ENCODE results near the gene EGFL7.

Gene EGFL7

DNA sequence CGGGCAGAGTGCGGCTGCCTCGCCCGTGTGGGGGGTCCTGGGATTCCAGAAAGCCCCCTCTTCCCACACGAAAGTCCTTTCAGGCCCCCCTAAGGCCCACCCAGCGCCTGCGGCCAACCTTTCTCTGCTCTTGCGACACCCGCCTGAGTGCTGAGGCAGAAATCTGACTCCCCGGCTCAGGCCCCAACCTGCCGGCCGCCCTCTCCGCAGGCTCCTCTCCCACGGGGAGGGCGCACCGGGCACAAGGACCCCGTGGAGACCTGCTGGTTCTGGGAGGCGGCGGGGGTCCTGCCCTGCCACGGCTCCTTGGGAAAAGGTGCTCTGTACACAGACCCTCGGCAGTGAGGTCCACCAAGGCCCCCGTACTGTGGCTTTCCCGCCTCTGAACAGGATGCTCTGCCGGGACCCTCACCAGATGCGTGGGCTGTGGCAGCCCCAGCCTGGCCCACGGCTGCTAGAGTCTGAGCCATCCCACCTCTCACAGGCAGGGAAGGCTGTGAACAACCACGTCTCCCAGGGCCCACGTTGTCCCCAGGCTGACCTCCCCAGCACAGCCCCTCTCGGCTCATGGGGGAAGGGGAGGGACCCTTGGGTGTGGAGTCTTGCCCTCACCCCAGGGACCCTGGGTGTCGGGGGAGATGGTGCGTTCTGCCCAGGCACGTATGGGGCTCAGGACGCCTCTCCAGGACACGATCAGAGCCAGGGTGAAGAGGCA lies 41.5 kb upstream of the EGFL7 start:
- Mint-ChIP-seq H3K9me3 (ENCODE audit: low read depth) (no peaks in the 10 kb centered on the region), H3K4me3 (no peak overlapping the region), H3K27ac (no peak overlapping the region), H3K36me3 (no peaks in the 10 kb centered on the region), H3K4me1 (ENCODE audit: low read depth) (no peaks in the 10 kb centered on the region), H3K27me3 (no peaks in the 10 kb centered on the region)

GRCh38 chr9:136621734-136622093 lies 41.0 kb upstream of the EGFL7 start:
- H3K4me1 Mint-ChIP-seq (ENCODE audit: low read depth): no peaks in the 10 kb centered on the region
- no peaks in the 10 kb centered on the region for H3K27me3 Mint-ChIP-seq
- H3K36me3 Mint-ChIP-seq: no peaks in the 10 kb centered on the region
- no peak overlapping the region for H3K27ac Mint-ChIP-seq
- no peak overlapping the region for H3K4me3 Mint-ChIP-seq
- no peaks in the 10 kb centered on the region for H3K9me3 Mint-ChIP-seq (ENCODE audit: low read depth)

DNA sequence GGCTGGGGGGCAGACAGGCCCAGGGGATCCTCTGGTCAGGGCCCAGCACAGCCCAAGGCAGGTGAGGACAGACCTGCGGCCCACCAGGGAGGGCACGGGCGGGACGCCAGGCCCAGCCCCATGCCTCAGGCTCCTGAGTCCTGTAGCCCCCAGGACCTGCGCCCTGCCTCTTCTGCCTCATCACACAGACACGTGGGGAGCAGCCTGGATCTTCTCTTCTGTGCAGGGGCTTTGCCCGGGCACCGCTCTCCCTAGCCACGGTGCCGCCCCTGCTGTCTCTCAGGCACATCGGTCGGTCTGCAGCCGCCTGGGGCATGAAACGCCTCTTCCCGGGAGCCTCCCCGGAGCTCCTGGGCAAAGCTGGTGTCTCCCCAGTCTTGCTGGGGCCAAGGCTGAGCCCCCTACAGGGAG lies 40.2 kb upstream of the EGFL7 start:
- Mint-ChIP-seq H3K4me3 (no peak overlapping the region), H3K4me1 (ENCODE audit: low read depth) (no peaks in the 10 kb centered on the region), H3K27me3 (no peaks in the 10 kb centered on the region), H3K27ac (no peak overlapping the region), H3K36me3 (no peaks in the 10 kb centered on the region), H3K9me3 (ENCODE audit: low read depth) (no peaks in the 10 kb centered on the region)

DNA sequence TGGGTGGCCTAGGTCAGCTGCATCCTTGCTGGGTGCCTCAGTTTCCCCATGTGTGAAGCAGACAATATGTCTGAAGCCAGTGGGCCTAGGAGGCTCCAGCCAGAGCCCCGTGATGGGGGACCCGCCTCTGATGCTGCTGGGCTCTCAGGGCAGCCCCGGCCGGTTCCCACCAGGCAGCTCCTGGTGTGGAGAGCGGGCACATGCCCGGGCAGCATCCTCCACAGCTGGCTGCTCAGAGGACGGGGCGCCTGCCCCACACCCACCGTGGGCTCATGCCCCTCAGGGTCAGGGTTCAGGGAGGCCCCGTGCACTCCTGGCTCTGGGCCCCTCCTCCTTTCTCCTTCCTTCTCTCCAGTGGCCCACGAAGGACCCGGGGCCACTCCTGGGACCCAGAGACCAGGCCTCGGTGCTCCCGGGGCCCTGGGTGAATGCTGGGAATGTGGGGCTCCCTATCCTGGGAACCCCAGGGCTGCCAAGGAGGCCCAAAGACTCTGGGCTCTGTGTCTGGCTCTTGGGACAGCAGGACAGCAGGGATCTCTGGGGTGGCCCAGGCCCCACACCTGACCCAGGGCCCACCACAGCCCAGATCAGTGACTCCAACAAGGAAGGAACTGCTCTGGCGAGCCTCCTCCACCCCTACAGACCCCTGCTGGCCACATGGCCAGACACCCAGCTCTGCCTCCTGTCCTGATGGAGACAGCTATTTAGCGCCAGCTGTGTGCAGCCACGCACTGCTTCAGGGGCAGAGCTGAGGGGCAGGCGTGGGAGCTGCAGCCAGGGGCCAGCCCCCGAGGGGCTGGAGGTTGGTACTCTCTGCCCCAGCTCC lies 39.5 kb upstream of the EGFL7 start:
- Mint-ChIP-seq H3K4me3 (no peak overlapping the region), H3K36me3 (no peaks in the 10 kb centered on the region), H3K27ac (no peak overlapping the region), H3K4me1 (ENCODE audit: low read depth) (no peaks in the 10 kb centered on the region), H3K27me3 (no peaks in the 10 kb centered on the region), H3K9me3 (ENCODE audit: low read depth) (no peaks in the 10 kb centered on the region)

GRCh38 chr9:136623842-136624183 lies 38.9 kb upstream of the EGFL7 start:
- no peaks in the 10 kb centered on the region for H3K36me3 Mint-ChIP-seq
- no peaks in the 10 kb centered on the region for H3K4me1 Mint-ChIP-seq (ENCODE audit: low read depth)
- H3K9me3 Mint-ChIP-seq (ENCODE audit: low read depth): no peaks in the 10 kb centered on the region
- H3K27ac Mint-ChIP-seq: no peak overlapping the region
- H3K4me3 Mint-ChIP-seq: no peak overlapping the region
- no peaks in the 10 kb centered on the region for H3K27me3 Mint-ChIP-seq

DNA sequence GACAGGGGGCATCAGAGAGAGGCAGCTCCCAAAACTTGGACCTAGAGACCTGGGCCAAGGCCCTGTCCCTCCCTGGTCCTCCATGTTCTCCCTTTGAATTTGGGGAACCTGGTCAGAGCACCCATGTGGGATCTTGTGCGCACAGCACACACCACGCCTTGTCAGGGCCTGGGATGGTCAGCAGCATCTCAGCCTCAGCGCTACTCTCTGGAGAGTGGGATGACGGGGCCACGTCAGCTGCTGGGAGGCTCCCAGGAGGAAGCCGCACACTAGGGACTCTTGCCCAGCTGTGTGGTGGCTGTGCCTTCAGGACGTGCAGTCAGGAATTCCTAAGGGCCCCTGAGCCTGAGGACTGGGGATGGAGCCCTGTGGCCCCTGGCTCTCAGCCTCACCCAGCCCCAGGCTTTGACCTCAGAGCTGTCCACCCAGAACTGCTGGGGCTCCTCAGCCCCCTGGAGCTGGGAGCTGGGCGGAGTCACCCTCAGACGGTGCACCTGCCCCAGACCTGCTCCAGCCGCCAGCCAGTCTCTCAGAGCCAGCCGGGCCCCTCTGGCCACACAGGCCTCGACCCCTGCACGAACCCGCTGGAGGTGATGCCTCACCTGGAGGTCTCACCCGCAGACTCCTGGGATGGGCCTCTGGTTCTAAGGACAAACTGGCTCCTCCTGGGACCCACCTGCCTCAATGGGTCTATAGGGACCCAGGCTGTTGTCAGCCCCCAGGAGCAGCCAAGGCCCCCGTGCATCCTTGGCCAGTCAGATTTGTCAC lies 38.3 kb upstream of the EGFL7 start:
- Mint-ChIP-seq H3K9me3 (ENCODE audit: low read depth) (no peaks in the 10 kb centered on the region), H3K36me3 (no peaks in the 10 kb centered on the region), H3K4me3 (no peak overlapping the region), H3K27ac (no peak overlapping the region), H3K27me3 (no peaks in the 10 kb centered on the region), H3K4me1 (ENCODE audit: low read depth) (no peaks in the 10 kb centered on the region)

DNA sequence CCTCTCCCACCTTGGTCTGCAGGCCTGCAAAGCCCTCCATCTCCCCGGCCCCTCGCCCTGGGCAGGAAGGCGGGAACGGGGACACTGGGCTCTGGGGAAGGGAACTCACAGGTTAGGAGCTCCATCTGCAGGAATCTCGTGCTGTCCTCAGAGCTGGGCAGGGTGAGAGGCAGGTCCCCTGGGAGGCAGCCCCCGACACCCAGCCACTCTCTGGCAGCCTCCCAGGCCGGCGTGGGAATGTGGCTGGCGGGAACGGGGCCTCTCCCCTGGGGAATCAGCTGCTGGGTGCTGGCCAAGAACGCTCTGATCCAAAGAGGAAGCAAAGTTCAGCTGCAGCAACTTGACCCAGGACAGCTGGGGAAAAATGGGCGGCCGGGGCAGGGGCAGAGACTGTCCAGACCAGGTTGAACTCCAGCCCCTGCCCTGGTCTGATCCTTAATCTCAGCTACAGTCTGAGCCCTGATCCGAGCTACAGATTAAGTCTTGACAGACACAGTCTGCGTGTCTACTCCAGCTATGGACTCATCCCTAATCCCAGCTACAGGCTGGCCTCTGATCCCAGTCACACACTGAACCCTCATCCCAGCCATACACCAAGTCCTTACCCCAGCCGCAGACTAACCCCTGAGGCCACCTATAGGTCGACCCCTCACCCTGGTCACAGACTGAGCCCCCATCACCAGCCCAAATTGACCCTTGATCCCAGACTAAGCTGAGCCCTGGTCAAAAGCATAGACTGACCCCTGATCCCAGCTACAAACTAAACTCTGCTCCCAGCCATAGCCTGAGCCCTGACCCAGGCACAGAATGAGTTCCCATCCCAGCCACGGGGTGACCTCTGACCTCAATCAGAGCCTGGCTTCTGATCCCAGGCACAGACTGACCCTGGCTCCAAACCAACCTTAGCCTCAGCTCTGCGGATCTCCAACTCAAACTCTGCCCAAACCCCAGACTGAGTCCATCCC lies 37.3 kb upstream of the EGFL7 start:
- no peaks in the 10 kb centered on the region for H3K36me3 Mint-ChIP-seq
- H3K27ac Mint-ChIP-seq: no peak overlapping the region
- no peaks in the 10 kb centered on the region for H3K9me3 Mint-ChIP-seq (ENCODE audit: low read depth)
- H3K4me3 Mint-ChIP-seq: no peak overlapping the region
- no peaks in the 10 kb centered on the region for H3K4me1 Mint-ChIP-seq (ENCODE audit: low read depth)
- H3K27me3 Mint-ChIP-seq: no peaks in the 10 kb centered on the region

DNA sequence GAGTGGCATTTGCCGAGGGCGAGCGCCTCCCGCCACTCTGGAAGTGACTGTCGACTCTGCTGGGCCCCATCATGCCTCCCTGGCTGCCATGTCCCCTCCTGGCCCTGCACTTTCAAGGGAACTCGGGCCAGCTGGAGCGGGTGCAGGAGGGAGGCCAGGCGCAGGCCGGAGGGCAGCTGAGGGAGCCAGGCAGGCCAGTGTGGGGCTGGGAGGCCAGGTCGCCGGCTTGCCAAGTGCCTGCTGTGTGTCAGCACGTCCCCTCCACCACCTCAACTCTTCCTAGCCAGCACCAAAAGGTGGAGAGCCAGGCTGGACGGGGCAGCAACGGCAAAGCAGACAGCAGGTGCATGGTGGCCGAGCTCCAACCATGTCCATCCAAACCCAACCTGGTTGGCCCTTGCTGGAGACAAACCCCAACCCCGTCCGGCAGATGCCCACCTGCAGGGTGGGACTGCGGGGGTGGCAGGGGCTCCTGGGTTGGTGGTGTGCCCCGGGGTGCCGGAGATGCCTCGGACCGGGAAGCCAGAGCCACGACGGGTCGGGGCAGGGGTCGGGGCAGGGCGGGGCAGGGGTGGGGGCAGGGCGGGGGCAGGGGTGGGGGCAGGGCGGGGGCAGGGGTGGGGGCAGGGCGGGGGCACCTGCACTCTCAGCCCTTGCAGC lies 36.5 kb upstream of the EGFL7 start:
- no peak overlapping the region for H3K4me3 Mint-ChIP-seq
- H3K4me1 Mint-ChIP-seq (ENCODE audit: low read depth): no peaks in the 10 kb centered on the region
- no peaks in the 10 kb centered on the region for H3K9me3 Mint-ChIP-seq (ENCODE audit: low read depth)
- no peaks in the 10 kb centered on the region for H3K27me3 Mint-ChIP-seq
- H3K27ac Mint-ChIP-seq: no peak overlapping the region
- H3K36me3 Mint-ChIP-seq: no peaks in the 10 kb centered on the region

GRCh38 chr9:136626740-136627642 lies 35.7 kb upstream of the EGFL7 start:
- no peak overlapping the region for H3K4me3 Mint-ChIP-seq
- no peaks in the 10 kb centered on the region for H3K27me3 Mint-ChIP-seq
- H3K27ac Mint-ChIP-seq: no peak overlapping the region
- no peaks in the 10 kb centered on the region for H3K4me1 Mint-ChIP-seq (ENCODE audit: low read depth)
- H3K9me3 Mint-ChIP-seq (ENCODE audit: low read depth): no peaks in the 10 kb centered on the region
- H3K36me3 Mint-ChIP-seq: no peaks in the 10 kb centered on the region

DNA sequence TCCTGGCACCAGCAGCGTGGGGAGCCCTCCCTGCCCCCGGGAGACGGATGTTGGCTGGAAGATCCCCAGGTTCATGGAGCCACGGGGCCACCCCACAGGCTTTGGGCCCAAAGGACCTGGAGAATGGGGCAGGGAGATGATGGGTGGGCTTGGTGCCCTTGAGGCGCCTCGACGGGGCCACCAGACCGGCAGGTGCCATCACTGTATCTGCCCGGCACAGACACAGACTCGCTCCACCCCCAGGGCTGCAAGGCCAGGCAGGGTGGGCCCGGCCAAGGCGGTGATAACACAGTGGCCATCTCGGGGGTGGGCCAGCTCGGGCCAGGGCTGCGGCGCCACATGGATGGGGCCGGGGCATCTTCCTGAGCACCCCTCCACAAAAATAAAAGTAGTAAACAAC lies 35.0 kb upstream of the EGFL7 start:
- Mint-ChIP-seq H3K9me3 (ENCODE audit: low read depth) (no peaks in the 10 kb centered on the region), H3K36me3 (no peaks in the 10 kb centered on the region), H3K4me1 (ENCODE audit: low read depth) (no peaks in the 10 kb centered on the region), H3K4me3 (no peak overlapping the region), H3K27ac (no peak overlapping the region), H3K27me3 (no peaks in the 10 kb centered on the region)

GRCh38 chr9:136628268-136628667 lies 34.4 kb upstream of the EGFL7 start:
- Mint-ChIP-seq H3K4me3 (no peak overlapping the region), H3K9me3 (ENCODE audit: low read depth) (no peaks in the 10 kb centered on the region), H3K4me1 (ENCODE audit: low read depth) (no peaks in the 10 kb centered on the region), H3K27me3 (no peaks in the 10 kb centered on the region), H3K36me3 (no peaks in the 10 kb centered on the region), H3K27ac (no peak overlapping the region)

DNA sequence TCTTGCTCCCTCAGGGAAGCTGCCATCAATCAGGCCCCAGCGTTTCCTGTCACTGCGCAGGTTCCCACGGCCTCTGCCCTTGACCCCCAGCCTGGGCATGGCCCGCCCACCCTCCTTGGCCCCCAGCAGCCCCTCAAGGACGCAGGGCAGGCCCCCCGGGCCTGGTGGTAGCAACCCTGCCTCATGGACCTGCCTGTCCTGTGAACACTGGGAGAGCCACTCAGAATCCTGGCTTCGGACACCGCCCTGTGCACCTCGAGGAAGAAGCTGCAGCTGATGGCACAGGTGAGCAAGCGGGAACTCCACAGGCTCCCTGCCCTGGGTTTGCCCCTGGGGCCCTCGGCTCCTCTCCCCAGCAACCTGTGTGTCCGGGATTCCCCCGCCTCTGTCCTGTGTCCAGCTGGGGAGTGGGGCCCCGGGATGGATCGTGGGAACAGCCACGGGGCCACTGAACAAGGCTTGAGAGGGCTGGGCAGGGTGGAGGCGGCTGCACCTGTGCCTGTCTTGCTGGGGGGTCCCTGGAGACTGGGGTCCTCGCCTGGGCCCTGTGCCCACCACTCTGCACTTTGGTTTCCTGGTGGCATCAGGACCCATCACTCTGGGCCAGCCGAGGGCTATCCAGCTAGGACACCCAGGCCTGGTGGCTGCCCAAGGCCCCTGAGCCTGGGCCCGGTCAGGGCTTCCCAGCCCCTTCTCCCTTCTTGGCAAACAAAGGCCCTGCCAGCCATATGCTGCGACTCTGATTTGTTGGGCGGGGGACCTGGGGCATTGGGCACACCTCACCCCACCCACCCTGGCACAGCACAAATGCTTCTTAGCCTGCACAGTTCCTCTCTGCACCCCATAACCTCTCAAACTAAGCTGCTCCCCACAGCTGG lies 33.5 kb upstream of the EGFL7 start:
- Mint-ChIP-seq H3K27ac (no peak overlapping the region), H3K9me3 (ENCODE audit: low read depth) (no peaks in the 10 kb centered on the region), H3K4me3 (no peak overlapping the region), H3K36me3 (no peaks in the 10 kb centered on the region), H3K27me3 (no peaks in the 10 kb centered on the region), H3K4me1 (ENCODE audit: low read depth) (no peaks in the 10 kb centered on the region)

All from activated naive CD8-positive, alpha-beta T cell (primary cell).